ENCODE results near the gene ORC2. TPM values are rescaled to one million over a fixed set of nuclear protein-coding genes. Genes with fewer than 3 reads are reported as not detected.

The ORC2 gene
- 10 to 100 TPM; 11.8 to 33.1 (median 23.3) TPM for total RNA-seq

GRCh38 chr2:200963124-200963917 is at the start of gene ORC2:
ORC2 (minus strand) TSS chr2:200963660; CDS start chr2:200958123, 5,537 bp downstream.
- Histone ChIP-seq H3K9me3 (no peaks in the 10 kb centered on the region), H3K36me3 (no peaks in the 10 kb centered on the region), H3K4me1 (peaks cover 0 to 5% of the 10 kb centered on the region in 2 donors), H3K27ac (peak within 1 kb of the TSS; percentile 91 to 94), H3K4me3 (peak within 1 kb of the TSS; percentile 88 to 91 (median 89)), H3K27me3 (no peaks in the 10 kb centered on the region)
- DNase-seq (ENCODE audit: low spot score in 2 of 2), result peak; percentile 92 to 93
- intact Hi-C loops (cut with DNase I; ENCODE audit: low total_unique reads), result no loop called here
- TF ChIP-seq POLR2AphosphoS5 (IDR thresholded peaks at IDR 0.05) (peak; percentile 57 to 89 (median 72)), CTCF (IDR thresholded peaks at IDR 0.05) (peak; percentile 61 to 85 (median 83)), POLR2A (IDR thresholded peaks at IDR 0.05) (no peak)

- DNase-seq (ENCODE audit: low spot score in 2 of 2), result no peak
- H3K9me3 ChIP-seq, result no peaks in the 10 kb centered on the region
- H3K36me3 ChIP-seq, result no peaks in the 10 kb centered on the region
- no peaks in the 10 kb centered on the region for H3K27me3 ChIP-seq
- H3K27ac ChIP-seq, result no peak overlapping the region
- intact Hi-C loops (cut with DNase I; ENCODE audit: low total_unique reads), result no loop called here
- H3K4me1 ChIP-seq, result no peaks in the 10 kb centered on the region
- TF ChIP-seq CTCF (IDR thresholded peaks at IDR 0.05) (no peak), POLR2AphosphoS5 (IDR thresholded peaks at IDR 0.05) (no peak), POLR2A (IDR thresholded peaks at IDR 0.05) (no peak)
- no peak overlapping the region for H3K4me3 ChIP-seq
These were observed 44.9 kb upstream of the ORC2 start for GRCh38 chr2:201008296-201008829.

- no peak for DNase-seq (ENCODE audit: low spot score in 2 of 2)
- H3K4me1 ChIP-seq, result no peaks in the 10 kb centered on the region
- intact Hi-C loops (cut with DNase I; ENCODE audit: low total_unique reads), result no loop called here
- H3K27me3 ChIP-seq, result no peaks in the 10 kb centered on the region
- no peaks in the 10 kb centered on the region for H3K36me3 ChIP-seq
- TF ChIP-seq CTCF (IDR thresholded peaks at IDR 0.05) (no peak), POLR2AphosphoS5 (IDR thresholded peaks at IDR 0.05) (no peak), POLR2A (IDR thresholded peaks at IDR 0.05) (no peak)
- H3K27ac ChIP-seq, result no peak overlapping the region
- no peak overlapping the region for H3K4me3 ChIP-seq
- no peaks in the 10 kb centered on the region for H3K9me3 ChIP-seq
These were observed 44.1 kb upstream of the ORC2 start for GRCh38 chr2:201007584-201007998.

- Histone ChIP-seq H3K4me1 (no peaks in the 10 kb centered on the region), H3K36me3 (no peaks in the 10 kb centered on the region), H3K4me3 (no peak overlapping the region), H3K9me3 (no peaks in the 10 kb centered on the region), H3K27ac (no peak overlapping the region), H3K27me3 (no peaks in the 10 kb centered on the region)
- intact Hi-C loops (cut with DNase I; ENCODE audit: low total_unique reads), result no loop called here
- TF ChIP-seq POLR2AphosphoS5 (IDR thresholded peaks at IDR 0.05), result no peak
- no peak for TF ChIP-seq POLR2A (IDR thresholded peaks at IDR 0.05)
- TF ChIP-seq CTCF (IDR thresholded peaks at IDR 0.05), result no peak
- DNase-seq (ENCODE audit: low spot score in 2 of 2), result no peak
These were observed 43.2 kb upstream of the ORC2 start for GRCh38 chr2:201006704-201007103.

GRCh38 chr2:201004370-201004769 is 40.9 kb upstream of the ORC2 start:
- Histone ChIP-seq H3K36me3 (no peaks in the 10 kb centered on the region), H3K9me3 (no peaks in the 10 kb centered on the region), H3K4me1 (no peaks in the 10 kb centered on the region), H3K27me3 (no peaks in the 10 kb centered on the region), H3K27ac (no peak overlapping the region), H3K4me3 (no peak overlapping the region)
- TF ChIP-seq CTCF (IDR thresholded peaks at IDR 0.05) (no peak), POLR2A (IDR thresholded peaks at IDR 0.05) (no peak), POLR2AphosphoS5 (IDR thresholded peaks at IDR 0.05) (no peak)
- intact Hi-C loops (cut with DNase I; ENCODE audit: low total_unique reads), result no loop called here
- DNase-seq (ENCODE audit: low spot score in 2 of 2), result no peak
